RWPE1 (cell line): ENCODE results near the gene PRR12.

Experiments used
- CTCF ChIA-PET: fragments of 350-600 bp; sonication (Branson Sonifier 250); formaldehyde crosslinking; extraction: SDS; loops from one replicate; lab custom pipeline; 2021; lab: Yijun Ruan, JAX
- POLR2A ChIA-PET: fragments of 400-600 bp; formaldehyde crosslinking; extraction: SDS; loops from one replicate; lab custom pipeline; 2020; ENCODE audit warnings: antibody characterized with exemption; ENCODE audit not compliant: low non-redundant PET; lab: Yijun Ruan, JAX
- DNase-seq: peaks from one replicate; pipeline ENCODE4 v3.0.0; 2012; ENCODE audit warnings: low spot score
- H3K27ac ChIP-seq: fragments of 450-650 bp; 2 replicates; pipeline ENCODE4 v1.5.1; 2017
- TF ChIP-seq, protein P1 (sequence below): fragments of 450-650 bp; conservative IDR thresholded peaks from 2 replicates; pipeline ENCODE4 v1.5.1; 2017; ENCODE audit warnings: low read depth, mild to moderate bottlenecking

PRR12 gene

GRCh38 chr19:49546825-49547565 lies 44.0 kb upstream of the PRR12 start:
- ChIA-PET CTCF (interaction anchor here (0.6 to 2.3 kb wide), 16 partner anchors 12 to 950 kb away, joined by 3 to 18 read pairs (median 6); partner anchors contain the start of gene FLT3LG), POLR2A (interaction anchor here (0.6 to 0.9 kb wide), 2 partner anchors 38 to 50 kb away, joined by 3 to 7 read pairs; no protein-coding TSS in a partner anchor)
- TF ChIP-seq, protein P1, sequence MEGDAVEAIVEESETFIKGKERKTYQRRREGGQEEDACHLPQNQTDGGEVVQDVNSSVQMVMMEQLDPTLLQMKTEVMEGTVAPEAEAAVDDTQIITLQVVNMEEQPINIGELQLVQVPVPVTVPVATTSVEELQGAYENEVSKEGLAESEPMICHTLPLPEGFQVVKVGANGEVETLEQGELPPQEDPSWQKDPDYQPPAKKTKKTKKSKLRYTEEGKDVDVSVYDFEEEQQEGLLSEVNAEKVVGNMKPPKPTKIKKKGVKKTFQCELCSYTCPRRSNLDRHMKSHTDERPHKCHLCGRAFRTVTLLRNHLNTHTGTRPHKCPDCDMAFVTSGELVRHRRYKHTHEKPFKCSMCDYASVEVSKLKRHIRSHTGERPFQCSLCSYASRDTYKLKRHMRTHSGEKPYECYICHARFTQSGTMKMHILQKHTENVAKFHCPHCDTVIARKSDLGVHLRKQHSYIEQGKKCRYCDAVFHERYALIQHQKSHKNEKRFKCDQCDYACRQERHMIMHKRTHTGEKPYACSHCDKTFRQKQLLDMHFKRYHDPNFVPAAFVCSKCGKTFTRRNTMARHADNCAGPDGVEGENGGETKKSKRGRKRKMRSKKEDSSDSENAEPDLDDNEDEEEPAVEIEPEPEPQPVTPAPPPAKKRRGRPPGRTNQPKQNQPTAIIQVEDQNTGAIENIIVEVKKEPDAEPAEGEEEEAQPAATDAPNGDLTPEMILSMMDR: peak; percentile 82
- H3K27ac ChIP-seq: no peak overlapping the region
- peak; percentile 75 for DNase-seq

- DNase-seq: no peak
- H3K27ac ChIP-seq: no peak overlapping the region
- ChIA-PET POLR2A (no interaction called here), CTCF (interaction anchor here (0.6 to 1.7 kb wide), 5 partner anchors 15 to 45 kb away, joined by 3 to 5 read pairs (median 4); no protein-coding TSS in a partner anchor)
- TF ChIP-seq, protein P1: no peak
Observed at GRCh38 chr19:49549045-49549444, 41.9 kb upstream of the PRR12 start.

DNA sequence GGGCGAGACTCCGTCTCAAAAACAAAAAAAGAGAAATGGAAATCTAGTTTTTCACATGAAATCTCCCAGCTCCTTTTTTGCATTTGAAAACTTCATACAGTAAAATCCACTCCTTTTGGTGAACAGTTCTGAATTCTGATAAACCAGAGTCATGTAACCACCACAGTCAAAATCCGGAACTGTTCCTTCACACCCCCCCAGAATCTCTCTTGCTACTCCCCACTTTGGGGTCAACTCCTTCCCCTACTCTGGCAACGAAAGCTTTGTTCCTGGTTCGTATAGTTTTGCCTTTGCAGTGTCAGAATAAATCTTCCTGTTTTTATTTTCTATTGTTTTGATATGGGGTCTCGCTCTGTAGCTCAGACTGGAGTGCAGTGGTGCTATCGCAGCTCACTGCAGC lies 39.5 kb upstream of the PRR12 start:
- ChIA-PET CTCF (interaction anchor here (1.4 kb wide), 2 partner anchors 19 to 49 kb away, joined by 4 to 5 read pairs; no protein-coding TSS in a partner anchor), POLR2A (interaction anchor here (0.6 kb wide), 2 partner anchors 13 to 57 kb away, joined by 5 to 10 read pairs; no protein-coding TSS in a partner anchor)
- no peak for DNase-seq
- TF ChIP-seq, protein P1: no peak
- H3K27ac ChIP-seq: no peak overlapping the region

DNA sequence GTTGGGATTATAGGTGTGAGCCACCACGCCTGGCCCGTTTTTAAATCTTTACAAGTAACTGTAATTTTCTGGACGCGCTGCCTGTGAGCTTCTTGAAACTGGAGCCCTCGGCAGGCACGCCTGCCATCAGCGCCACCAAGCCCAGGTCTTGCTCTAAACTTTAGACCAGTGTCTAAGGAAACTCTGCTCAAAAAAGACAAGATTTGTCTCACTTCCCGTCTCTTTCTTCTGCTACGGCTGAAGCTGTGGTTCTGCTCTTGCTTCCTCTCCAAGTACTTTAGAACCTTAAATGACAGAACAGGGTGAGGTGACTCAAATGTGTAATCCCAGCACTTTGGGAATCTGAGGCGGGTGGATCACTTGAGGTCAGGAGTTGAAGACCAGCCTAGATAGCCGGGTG lies 38.2 kb upstream of the PRR12 start:
- DNase-seq: no peak
- ChIA-PET POLR2A (no interaction called here), CTCF (interaction anchor here (0.7 to 1.1 kb wide), 2 partner anchors 18 to 50 kb away, joined by 4 to 5 read pairs; no protein-coding TSS in a partner anchor)
- peak overlapping the region; percentile 91 for H3K27ac ChIP-seq
- TF ChIP-seq, protein P1: no peak

GRCh38 chr19:49553451-49554271 lies 37.3 kb upstream of the PRR12 start:
- DNase-seq: peak; percentile 77
- TF ChIP-seq, protein P1: no peak
- POLR2A ChIA-PET: interaction anchor here (0.5 kb wide), 1 partner anchor 30 kb away, joined by 4 read pairs; no protein-coding TSS in a partner anchor
- CTCF ChIA-PET: interaction anchor here (0.6 to 1.3 kb wide), 5 partner anchors 9 to 131 kb away, joined by 3 to 5 read pairs (median 4); no protein-coding TSS in a partner anchor
- H3K27ac ChIP-seq: peak overlapping the region; percentile 91

GRCh38 chr19:49554701-49555181 lies 36.2 kb upstream of the PRR12 start:
- TF ChIP-seq, protein P1: no peak
- ChIA-PET POLR2A (no interaction called here), CTCF (no interaction called here)
- peak overlapping the region; percentile 91 for H3K27ac ChIP-seq
- no peak for DNase-seq
